Stimulated activated CD4-positive, alpha-beta T cell treated with anti-CD3 and anti-CD28 coated beads, TNF-alpha, amount 100 ng/mL, for 1 hour (primary cell): ENCODE results near the gene COL12A1.

Experiments used
- DNase-seq, 3 donors: peaks; one replicate each; pipeline ENCODE4 v3.0.0-alpha.2; 2020; ENCODE audit warnings: low read depth in 3 of 3, low spot score in 1 of 3

The COL12A1 gene

GRCh38 chr6:75145211-75145610, 60.6 kb downstream of the COL12A1 start:
- DNase-seq = no peak

- DNase-seq = no peak
Measured at GRCh38 chr6:75144386-75144785, 61.5 kb downstream of the COL12A1 start.

- no peak for DNase-seq
Measured at GRCh38 chr6:75143191-75143590, 62.7 kb downstream of the COL12A1 start.

- no peak for DNase-seq
Measured at GRCh38 chr6:75142721-75143120, 63.1 kb downstream of the COL12A1 start.

GRCh38 chr6:75135876-75136275, 70.0 kb downstream of the COL12A1 start:
- no peak for DNase-seq

- DNase-seq = no peak
Measured at GRCh38 chr6:75135450-75135849, 70.4 kb downstream of the COL12A1 start.

- DNase-seq = no peak
Measured at GRCh38 chr6:75130784-75131183, 75.1 kb downstream of the COL12A1 start.

- DNase-seq = no peak
Measured at GRCh38 chr6:75128878-75129570, 76.8 kb downstream of the COL12A1 start.

- no peak for DNase-seq
Measured at GRCh38 chr6:75126518-75126917, 79.3 kb downstream of the COL12A1 start.

- no peak for DNase-seq
Measured at GRCh38 chr6:75124983-75125382, 80.9 kb downstream of the COL12A1 start.

GRCh38 chr6:75124085-75124484, 81.8 kb downstream of the COL12A1 start:
- no peak for DNase-seq

GRCh38 chr6:75118925-75119515, 86.8 kb downstream of the COL12A1 start:
- DNase-seq = no peak

- no peak for DNase-seq
Measured at GRCh38 chr6:75117701-75118100, 88.2 kb downstream of the COL12A1 start.

GRCh38 chr6:75116946-75117345, 88.9 kb downstream of the COL12A1 start:
- DNase-seq = no peak

GRCh38 chr6:75115481-75115880, 90.4 kb downstream of the COL12A1 start:
- no peak for DNase-seq

GRCh38 chr6:75114806-75115205, 91.0 kb downstream of the COL12A1 start:
- no peak for DNase-seq

- DNase-seq = no peak
Measured at GRCh38 chr6:75114195-75114594, 91.7 kb downstream of the COL12A1 start.

GRCh38 chr6:75113446-75113845, 92.4 kb downstream of the COL12A1 start:
- no peak for DNase-seq

GRCh38 chr6:75109765-75110164, 96.1 kb downstream of the COL12A1 start:
- DNase-seq = no peak

GRCh38 chr6:75109022-75109421, 96.8 kb downstream of the COL12A1 start:
- no peak for DNase-seq

GRCh38 chr6:75108333-75108974, 97.4 kb downstream of the COL12A1 start:
- no peak for DNase-seq

GRCh38 chr6:75107913-75108312, 97.9 kb downstream of the COL12A1 start:
- DNase-seq = no peak

GRCh38 chr6:75106426-75106825, 99.4 kb downstream of the COL12A1 start:
- DNase-seq = no peak
